ENCODE results near the gene TEX19.
"Not testable (repeated sequence)": the region's sequence is repeated elsewhere in the genome, so short reads cannot be mapped to it uniquely, and the experiment has no call there.

TEX19 gene

DNA sequence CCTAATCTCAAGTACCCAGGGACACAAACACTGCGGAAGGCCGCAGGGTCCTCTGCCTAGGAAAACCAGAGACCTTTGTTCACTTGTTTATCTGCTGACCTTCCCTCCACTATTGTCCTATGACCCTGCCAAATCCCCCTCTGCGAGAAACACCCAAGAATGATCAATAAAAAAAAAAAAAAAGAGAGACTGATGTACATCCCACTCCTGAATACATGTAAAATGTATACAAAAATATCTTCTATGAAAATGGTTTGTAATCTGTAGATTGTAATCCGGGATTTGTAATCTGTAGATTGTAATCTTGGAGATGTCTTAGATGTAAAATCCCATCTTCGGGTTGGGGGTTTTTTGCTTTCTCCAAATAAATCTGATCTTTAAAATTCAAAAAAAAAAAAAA is 18.2 kb downstream of the TEX19 start:
- not testable (repeated sequence) for DNase-seq (ENCODE audit: low spot score)

DNA sequence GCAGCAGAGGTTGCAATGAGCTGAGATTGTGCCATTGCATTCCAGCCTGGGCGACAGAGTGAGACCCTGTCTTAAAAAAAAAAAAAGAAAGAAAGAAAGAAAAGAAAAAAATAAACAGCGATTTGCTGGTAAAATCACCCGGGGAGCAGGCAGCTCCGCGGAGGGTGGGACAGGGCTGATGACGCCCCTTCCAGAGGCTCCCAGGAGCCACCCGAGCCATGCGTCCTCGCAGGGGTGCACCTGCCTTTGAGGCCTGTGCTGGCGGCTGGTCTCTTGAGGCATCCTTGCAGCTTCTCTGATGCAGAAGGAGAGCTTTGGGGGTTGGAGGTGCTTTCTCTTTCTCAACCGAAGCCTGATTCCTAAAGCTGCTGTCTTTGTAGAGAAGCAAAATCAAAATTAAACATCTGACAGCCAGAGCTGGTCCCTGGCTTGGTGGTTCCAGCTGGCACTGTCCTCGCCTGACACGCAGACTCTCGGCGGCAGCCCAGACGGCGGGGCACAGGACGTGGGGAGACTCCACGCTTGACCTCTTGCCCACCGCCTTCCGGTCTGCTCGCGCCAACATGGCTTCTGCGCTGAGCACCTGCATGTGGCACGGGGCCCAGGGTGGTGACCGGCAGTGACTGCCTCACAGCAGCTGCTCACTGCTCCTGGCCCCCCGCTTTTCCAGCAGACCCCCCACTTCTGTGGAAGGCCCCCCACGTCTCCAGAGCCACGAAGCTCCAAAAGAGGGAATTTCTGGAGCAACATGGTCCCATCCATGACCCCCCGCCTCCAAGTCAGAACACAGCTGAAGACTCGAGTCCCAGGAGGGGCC is 19.1 kb downstream of the TEX19 start:
- DNase-seq (ENCODE audit: low spot score), result no peak

DNA sequence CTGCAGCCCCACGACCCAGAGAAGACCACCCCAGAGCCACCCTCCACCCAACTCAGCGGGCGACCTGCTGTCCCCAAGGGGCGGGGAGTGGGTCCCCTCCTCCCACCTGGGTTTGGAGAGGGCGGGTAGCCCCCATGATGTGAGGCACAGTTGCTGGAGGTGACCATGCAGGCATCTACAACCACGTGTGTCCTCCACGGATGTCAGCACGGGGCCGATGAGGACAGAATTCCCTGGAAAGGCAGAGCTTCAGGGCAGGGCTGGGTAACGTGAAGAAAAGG is 19.6 kb downstream of the TEX19 start:
- DNase-seq (ENCODE audit: low spot score), result no peak

DNA sequence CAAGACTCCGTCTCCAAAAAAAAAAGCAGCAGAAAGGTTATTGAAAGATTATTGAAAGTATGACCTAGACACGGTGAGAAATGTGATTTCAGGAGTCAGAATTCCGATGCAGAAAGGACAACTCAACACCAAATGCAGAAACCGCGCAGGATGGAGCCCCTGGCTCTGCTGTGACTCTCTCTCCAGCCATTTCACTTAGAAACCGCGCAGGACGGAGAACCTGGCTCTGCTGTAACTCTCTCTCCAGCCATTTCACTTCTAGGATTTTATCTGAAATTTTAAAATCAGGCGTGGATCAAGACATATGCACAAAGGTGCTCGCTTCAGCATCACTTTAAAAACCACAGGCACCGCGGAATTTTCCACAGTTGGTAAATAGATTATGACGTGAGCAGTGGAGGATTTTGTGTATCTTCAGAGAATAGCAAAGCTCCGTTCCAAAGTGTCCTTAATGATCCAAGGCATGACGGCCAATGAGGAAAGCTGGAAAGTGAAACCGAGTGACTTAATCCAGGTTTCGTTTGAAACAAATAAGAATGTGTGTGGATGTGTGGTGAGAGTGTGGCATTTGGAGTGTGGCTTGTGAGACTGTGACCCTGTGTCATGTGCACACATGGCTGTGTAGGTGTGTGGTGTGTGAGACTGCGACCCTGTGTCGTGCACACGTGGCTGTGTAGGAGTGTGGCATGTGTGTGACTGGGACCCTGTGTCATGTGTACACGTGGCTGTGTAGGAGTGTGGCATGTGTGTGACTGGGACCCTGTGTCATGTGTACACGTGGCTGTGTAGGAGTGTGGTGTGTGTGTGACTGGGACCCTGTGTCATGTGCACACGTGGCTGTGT is 22.0 kb downstream of the TEX19 start:
- DNase-seq (ENCODE audit: low spot score), result no peak

DNA sequence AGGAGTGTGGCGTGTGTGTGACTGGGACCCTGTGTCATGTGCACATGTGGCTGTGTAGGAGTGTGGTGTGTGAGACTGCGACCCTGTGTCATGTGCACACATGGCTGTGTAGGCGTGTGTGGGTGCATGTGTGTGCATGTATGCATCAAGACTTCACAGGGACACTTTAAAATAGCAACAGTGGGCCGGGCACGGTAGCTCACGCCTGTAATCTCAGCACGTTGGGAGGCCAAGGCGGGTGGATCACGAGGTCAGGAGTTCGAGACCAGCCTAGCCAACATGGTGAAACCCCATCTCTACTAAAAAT is 22.6 kb downstream of the TEX19 start:
- not testable (repeated sequence) for DNase-seq (ENCODE audit: low spot score)

DNA sequence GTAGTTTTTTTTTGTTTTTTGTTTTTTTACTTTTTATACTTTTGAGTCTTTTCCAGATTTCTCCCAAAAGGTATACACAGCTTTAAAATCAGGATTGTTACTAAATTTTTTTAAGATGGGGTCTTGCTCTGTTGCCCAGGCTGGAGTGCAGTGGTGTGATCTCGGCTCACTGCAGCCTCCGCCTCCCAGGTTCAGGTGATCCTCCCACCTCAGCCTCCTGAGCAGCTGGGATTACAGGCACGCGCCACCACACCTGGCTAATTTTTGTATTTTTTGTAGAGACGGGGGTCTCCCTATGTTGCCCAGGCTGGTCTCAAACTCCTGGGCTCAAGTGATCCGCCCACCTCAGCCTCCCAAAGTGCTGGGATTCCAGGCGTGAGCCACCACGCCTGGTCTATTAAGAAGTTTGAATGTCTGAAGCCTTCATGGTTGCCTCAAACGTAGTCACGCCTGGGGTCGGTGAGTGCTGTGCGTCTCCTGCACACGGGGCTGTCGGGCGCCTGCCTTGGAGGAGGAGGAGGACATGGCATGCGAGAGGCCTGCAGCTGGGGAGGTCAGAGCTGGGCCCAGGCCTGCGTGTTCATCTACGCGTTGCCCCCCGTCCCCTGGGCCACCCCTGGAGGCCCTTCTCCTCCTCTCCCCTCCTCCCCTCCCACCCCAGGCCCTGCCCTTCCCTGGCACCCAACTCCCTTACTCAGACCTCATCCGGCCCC is 23.3 kb downstream of the TEX19 start:
- not testable (repeated sequence) for DNase-seq (ENCODE audit: low spot score)

DNA sequence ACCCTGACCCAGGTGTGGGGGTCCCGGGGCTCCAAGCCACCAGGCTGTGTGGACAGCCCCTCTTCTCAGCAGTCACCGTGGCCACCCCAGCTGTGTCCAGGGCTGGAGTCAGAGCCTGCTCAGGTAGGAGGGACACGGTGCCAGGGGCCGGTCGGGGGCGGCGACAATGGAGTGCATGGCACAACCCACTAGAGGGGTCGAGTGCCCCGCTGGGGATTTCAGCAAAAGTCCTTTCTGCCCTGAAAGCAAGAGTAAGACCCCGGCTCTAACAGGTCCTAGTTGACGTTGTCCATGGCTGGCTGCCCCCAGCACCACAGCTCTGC is 23.8 kb downstream of the TEX19 start:
- DNase-seq (ENCODE audit: low spot score), result no peak

DNA sequence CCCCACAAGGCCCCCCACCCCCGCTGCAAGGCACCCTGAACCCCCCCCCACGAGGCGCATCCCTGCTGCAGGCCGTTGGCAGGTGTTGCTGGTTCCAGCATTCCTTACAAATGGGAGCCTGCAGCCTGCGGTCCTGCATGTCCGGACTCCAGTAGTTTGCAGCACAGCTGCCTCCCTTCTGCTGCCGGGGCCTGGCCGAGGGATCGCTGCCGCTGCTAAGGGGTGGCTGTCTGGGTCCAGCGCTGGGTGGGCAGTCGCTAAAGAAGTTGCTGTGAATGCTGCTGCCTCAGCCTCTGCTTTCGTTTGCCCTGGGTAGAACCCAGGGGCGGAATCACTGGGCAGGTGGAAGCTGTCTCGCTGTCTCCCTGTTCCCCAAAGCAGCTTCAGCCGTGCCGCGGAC is 24.4 kb downstream of the TEX19 start:
- DNase-seq (ENCODE audit: low spot score), result no peak

DNA sequence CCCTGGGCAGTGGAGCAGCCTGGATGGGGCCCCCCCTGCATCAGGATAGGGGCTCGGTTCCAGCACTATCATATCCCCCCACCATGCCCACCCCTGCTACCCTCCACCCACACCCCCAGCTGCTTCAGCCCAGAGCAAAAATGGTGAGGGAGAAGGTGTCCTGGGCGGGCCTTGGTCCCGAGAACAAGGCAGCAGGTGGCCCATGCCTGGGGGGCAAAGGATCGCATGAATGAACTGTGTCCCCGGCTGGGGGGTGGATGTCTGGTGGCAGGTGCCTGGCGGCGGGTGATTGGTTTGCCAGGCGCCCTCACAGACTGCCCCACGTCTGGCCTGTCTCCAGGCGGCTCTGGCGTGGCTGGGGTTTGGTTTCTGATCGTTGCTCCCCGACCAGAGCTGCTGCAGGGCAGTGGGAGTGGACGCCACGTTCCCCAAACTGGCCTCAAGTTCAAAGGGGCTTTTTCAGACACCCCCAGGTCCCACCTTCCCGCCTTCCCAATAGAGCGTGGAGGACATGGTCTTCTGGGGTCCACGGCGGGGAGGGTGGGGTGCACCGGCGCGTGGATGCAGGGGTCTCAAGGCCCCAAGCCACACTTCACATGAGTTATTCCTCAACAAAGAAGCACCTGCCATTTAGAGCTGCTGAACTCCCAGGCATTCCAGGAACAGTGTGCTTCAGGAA is 25.1 kb downstream of the TEX19 start:
- no peak for DNase-seq (ENCODE audit: low spot score)

DNA sequence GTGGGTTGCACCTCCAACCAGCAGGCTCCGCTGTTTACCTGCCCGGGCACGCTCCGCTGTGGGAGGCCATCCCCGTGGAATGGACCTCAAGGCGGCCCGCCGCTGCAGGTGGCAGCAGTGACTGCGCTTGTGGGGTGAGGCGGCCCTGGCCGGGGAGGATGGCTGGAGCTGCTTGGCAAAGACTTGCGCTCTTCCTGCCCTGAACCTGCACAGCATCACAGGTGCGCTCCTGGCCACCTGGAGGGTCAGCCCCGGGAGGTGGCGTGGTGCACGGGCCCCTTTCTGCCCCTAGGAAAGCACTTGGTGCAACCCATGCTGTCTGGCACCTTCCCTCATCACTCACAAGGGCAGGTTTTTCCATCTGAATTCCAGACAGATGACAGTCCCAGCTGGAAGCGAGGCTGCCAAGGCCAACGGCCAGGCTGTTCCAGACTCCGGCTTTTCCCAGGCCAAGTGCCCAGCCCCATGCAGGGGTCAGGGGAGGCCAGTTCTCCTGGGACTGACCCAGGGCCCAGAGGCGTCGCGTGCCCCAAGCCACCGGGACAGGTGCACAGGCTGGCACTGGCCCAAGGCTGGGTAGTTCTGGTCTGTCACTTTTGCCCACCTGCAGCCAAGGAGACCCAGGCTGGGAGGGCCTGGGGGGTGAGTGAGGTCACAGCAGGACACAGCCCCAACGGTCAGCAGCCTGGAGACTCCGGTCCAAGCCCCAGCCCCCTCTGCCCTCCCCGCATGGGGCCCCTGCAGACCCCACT is 25.9 kb downstream of the TEX19 start:
- peak; percentile 58 for DNase-seq (ENCODE audit: low spot score)

DNA sequence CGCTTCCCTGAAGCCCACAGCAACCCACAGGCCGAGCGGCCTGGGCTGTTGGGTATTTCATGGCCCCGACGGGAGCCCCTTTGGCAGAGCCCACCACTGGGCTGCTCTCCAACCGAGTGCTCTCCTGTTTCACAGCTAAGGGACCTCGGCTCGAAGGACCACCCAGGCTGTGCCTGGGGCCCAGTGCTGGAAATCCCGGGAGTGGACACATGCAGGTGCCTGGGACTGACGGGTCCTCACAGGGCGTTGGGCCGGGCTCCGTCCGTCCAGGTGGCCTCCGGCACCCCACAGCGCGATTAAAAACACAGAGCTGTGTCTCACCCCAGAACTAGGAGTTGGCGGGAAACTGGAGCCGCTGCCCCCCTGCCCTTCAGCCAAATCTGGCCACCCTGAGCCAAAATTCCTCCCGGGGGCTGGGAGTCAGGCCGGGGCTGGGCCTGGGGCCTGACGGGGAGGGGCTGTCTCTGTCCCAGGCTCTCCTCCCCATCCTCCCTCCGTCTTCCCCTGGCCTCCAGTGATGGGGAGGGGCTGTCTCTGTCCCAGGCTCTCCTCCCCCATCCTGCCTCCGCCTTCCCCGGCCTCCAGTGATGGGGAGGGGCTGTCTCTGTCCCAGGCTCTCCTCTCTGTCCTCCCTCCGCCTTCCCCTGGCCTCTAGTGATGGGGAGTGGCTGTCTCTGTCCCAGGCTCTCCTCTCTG is 26.7 kb downstream of the TEX19 start:
- DNase-seq (ENCODE audit: low spot score), result no peak

DNA sequence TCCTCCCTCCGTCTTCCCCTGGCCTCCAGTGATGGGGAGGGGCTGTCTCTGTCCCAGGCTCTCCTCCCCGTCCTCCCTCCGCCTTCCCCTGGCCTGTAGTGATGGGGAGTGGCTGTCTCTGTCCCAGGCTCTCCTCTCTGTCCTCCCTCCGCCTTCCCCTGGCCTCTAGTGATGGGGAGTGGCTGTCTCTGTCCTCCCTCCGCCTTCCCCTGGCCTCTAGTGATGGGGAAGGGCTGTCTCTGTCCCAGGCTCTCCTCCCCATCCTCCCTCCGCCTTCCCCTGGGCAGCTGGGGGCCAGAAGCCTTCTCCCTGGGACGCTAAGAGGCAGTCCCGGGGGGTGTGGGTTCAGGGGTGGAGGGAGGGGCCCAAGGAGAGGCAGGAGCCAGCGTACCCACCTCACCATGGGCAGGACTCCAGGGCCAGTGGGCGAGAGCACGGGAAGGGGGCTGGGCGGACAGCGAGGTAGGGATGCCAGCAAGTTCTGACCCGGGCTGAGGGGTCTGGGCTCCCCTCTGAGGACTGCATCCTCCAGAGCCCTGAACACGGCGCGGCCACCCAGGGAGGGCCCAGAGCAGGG is 27.3 kb downstream of the TEX19 start:
- DNase-seq (ENCODE audit: low spot score), result no peak

DNA sequence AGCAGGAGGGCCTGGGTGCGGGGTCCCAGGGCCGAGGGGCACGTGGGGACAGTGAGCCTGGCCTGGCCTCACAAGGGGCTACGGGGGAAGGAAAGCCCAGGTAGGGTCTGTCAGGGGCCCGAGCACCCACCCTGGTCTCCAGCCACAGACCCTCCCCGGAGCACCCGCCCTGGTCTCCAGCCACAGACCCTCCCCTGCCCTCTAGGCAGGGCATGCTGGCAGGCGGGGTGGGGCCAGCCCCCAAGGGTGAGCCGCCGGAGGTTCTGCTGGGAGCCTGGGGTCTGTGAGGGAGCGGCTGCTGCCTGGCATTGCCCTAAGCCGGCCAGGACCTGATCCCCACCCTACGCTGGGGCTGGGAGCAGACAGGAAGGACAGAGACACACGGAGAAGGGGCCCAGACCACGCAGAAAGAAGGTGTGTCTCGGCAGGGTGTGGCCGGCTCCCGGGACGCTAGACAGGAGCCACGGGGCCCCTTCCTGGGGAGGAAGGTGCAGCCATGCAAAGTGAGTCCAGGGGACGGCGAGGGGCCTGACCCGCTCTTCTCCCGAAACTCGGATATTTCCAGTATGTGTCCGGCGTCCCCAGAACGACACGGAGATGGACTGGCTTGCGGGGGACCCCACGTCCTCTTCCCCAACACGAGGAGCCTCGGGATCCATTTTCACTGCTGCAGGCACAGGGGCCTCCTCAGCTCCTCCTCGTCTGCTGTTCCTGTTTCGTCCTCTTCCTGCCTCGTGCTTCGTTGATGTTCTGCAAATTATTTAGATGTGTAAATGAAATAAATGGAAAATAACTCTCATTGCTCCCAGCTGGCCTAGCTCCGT is 28.0 kb downstream of the TEX19 start:
- no peak for DNase-seq (ENCODE audit: low spot score)

DNA sequence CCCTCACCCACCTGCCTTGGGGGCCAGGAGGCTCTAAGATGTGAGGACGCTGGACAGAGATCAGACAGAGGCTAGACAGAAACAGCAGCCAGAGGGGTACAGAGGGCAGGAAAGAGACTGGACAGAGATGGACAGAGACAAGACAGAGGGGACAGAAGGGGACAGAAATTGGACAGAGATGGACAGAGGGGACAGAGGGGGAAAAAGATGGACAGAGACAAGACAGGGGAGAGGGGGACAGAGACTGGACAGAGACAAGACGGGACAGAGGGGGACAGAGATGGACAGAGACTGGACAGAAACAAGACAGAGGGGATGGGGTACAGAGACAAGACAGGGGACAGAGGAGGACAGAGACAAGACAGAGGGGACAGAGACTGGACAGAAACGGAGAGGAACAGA is 28.7 kb downstream of the TEX19 start:
- no peak for DNase-seq (ENCODE audit: low spot score)

DNA sequence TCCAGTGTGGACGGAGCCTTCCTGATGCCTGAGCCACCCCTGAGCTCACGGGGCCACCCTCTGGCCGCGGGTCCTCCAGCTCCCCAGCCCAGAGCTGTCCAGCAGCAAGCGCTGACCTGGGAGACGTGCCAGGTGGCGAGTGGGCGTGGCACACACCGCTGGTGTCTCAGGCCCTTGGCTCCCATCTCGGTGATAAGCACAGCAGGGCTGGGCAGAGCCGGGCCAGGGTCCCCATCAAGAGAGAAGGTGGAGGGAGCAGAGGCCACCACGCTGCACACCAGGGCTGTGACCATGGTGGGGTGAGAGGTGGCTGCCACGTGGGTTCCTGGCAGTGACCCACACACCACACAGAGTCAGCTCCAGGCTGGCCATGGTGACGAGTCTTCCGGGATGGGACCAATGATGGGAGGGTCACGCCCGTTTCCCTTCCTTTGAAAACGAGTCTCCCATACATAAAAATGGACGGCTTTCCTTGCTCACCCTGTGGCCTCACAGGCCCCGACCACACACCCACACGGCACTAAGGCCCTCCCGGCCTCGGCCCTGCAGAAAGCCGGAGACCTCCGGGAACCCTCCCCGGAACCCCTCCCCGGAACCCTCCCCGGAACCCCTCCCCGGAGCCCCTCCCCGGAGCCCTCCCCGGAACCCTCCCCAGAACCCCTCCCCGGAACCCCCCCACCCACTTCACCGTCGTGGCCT is 29.3 kb downstream of the TEX19 start:
- no peak for DNase-seq (ENCODE audit: low spot score)

DNA sequence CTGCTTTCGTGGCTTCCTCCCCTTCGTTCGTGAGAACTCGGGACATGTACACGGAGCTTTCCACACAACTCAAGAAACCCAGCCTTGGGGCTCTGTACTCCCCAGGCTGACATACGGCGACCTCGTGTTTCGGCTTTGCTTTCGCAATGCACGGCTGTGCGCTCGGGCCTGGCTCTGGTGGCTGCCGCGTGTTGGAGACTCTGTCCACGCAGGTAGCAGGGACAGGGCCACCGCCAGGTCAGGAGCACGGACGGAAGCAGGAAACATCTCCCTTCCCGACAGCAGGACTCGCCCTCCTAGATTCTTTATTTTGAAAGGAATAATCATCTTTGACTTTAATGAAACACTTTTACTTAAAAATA is 29.9 kb downstream of the TEX19 start:
- DNase-seq (ENCODE audit: low spot score), result no peak

DNA sequence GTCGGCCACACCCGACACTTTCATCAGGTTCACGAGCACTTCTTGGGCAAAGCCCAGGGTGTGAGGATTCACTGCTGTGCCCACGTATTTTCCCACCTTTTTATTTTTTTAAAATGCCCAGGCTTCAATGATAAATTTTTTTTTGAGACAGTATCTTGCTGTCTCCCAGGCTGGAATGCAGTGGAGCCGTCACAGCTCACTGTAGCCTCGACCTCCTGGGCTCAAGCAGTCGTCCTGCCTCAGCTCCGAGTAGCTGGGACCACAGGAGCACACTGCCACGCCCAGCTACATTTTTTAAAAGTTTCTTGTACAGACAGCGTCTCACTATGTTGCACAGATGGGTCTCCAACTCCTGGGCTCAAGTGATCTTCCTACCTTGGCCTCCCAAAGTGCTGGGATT is 30.3 kb downstream of the TEX19 start:
- DNase-seq (ENCODE audit: low spot score), result no peak

DNA sequence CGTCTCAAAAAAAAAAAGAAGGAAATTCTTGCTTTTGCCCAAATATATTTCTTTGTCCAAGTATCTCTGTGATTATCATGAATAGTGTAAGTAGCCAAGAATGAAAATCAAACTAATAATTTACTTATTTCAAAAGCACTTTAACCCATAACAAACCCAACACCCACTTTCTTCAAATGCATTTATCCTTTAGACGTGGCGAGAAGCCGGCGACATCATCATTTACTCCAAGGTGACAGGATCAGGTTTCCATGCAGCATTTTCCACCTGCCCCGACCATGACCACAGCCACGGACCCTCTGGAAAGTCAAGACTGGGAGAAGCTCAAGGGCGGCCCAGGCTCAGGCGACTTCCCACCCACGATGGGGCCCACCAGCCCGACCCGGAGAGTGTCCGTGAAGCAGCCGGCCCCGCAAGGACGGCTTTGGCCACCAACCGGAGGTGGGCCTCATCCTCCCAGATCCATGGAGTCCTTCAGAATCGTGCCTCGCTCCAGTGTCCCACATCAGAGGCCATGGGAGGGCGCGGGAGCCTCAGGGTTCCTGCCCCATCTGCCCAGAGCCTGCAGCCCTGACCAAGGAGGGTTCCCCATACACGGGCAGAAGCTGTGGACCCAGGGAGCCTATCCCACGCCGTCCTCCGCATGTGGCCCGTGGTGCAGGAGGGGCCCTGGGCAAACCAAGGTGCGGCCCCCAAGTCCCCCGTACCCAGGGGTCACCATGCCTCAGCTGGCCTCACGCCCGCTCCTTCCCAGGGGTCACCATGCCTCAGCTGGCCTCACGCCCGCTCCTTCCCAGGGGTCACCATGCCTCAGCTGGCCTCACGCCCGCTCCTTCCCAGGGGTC is 31.2 kb downstream of the TEX19 start:
- no peak for DNase-seq (ENCODE audit: low spot score)
